ENCODE measurements around the gene UBA52.

The UBA52 gene

GRCh38 chr19:18626906-18627305, 55.2 kb downstream of the UBA52 start:
- in situ Hi-C loops (cut with HindIII; ENCODE audit: low pct_unique_long_range_greater_than_20kb, low sequenced_read_pairs), result no loop called here
- no peak for DNase-seq (ENCODE audit: low read depth in 1 of 2, low spot score in 1 of 2)
- TF ChIP-seq JUND (IDR thresholded peaks at IDR 0.05; ENCODE audit: low read depth), result no peak
